HG03045 (cell line): ENCODE results near the gene NRL.
A peak's percentile ranks its signal among the peaks of the same experiment; 100 is the strongest.

ENCODE experiments used
- ATAC-seq: cut with Tn5 transposase; IDR thresholded peaks from one replicate; pipeline ENCODE4 v1.9.1; 2021; ENCODE audit warnings: mild to moderate bottlenecking, moderate library complexity; ENCODE audit not compliant: unreplicated experiment

NRL gene

DNA sequence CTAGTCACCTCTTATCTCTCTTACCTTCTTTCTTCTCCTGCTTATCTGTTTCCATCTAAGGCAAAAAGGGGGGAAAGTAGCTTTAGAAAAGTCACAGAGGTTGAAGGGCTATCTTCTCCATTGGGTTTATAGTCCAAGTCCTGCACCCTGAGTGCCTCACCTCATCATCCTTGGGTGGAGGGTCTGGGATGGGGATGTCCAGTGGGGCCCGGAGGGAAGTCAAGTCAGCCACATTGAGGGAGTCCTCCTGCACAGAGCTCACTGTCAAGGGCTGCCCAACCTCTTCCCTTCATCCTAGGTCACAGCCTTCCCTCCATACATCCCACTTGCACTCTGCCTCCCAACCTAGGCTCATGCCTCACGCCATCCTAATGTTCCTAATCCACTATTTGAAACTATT, 30.5 kb upstream of the NRL start:
- ATAC-seq: no peak

DNA sequence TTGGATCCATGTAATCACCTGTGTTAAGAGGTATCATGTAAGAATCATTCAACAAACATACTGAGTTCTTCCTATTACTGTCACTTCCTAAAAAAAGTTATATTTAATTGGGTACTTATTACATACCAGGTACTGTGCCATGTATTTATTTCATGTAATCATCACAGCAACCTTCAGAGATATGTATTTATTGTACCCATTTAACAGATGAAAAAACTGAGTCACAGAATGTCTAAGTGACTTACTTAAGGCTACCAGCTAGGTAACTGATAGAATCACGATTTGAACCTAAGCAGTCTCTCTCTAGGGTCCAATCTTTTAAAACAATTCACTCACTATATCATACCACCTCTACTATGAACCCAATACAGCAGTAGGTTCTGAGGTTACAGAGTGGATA, 29.7 kb upstream of the NRL start:
- no peak for ATAC-seq

DNA sequence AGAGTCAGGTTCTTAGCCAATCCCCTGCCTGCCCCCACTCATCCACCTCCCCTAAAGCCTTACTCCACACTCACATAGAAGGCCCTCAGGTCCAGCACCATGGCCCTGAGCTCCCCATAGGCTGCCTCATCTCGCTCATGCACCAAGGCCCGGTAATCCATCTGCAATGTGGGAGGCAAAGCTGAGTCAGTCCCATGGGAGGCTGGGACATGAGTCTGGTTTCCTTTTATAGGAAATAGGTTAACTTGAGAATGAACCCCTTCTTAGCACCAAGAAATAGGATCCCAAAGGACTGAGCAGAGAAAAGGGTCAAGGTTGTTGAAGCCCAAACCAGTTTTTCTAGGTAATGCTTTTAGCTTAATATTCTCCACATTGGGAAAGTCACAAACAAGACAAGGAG, 28.8 kb upstream of the NRL start:
- ATAC-seq: no peak

DNA sequence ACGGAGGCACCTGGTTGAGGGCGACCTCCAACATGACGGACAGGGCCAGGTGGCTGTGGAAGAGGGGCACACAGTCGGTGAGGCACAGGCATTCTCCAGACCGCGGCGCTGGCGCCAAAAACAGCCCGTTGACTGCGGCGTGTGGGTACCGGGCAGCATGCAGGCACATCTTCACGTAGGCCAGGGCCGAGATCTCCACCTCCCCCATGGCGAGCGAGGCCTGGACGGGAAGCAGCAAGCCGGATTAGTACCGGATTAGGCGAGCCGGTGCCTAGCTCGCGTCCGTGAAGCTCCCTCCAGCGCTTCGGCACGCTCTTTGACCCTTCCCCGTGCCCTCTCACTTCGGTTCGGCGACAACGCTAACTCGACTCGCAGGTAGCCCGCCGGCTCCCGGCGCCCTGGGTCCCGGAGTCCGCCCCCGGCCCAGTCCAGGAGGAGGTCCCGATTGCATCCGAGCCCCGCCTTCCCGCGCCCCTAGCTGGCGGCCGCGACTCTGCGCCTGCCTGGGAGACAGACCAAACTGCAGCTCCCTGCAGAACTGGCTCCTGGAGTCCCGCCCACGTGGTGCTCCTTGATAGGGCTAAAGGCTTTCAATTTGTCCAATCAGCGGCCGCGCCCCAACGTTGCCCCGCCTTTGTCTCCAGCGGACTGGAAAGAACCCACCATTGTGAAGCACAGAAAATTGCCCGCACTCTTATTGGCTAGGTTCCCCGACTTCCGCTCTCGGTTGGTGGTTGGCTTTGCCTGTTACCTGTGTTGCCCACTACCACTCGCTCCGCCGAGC, 26.5 kb upstream of the NRL start, which contains the start of gene EMC9:
Gene EMC9 (minus strand): TSS at position 495 of the 784 bp plus-strand sequence. CDS start 287 bp downstream, at position 208.
- peak; percentile 86 for ATAC-seq

DNA sequence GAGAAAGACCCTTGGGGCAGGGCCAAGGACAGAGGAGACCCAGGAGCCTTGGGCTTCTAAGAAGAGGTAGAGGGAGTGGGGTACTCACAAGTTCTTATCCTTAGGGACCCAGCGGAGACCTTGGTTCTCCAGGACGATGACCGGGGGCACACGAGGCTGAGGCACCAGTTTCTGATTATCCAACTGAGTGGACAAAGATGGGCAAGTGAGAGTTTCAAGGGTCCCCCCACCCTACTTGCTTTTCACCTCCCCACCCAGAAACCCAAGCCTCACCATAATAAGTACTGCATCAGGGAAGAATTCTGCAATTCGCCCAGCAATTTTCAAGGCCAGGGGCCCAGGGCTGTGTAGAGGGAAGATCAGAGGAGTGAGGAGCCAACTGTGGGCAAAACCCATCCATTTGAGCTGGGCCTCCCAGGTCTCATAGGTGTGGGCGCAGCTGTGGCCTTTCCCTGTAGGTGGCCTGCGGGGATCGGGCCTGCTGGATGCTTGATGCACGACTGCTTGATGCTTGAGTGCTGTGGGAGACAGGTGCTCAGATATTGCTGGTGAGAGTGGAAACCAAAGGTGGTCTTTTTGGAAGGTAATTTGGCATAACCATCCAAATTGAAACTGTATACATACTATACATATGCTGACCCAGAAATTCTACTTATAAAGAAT, 24.7 kb upstream of the NRL start:
- no peak for ATAC-seq

DNA sequence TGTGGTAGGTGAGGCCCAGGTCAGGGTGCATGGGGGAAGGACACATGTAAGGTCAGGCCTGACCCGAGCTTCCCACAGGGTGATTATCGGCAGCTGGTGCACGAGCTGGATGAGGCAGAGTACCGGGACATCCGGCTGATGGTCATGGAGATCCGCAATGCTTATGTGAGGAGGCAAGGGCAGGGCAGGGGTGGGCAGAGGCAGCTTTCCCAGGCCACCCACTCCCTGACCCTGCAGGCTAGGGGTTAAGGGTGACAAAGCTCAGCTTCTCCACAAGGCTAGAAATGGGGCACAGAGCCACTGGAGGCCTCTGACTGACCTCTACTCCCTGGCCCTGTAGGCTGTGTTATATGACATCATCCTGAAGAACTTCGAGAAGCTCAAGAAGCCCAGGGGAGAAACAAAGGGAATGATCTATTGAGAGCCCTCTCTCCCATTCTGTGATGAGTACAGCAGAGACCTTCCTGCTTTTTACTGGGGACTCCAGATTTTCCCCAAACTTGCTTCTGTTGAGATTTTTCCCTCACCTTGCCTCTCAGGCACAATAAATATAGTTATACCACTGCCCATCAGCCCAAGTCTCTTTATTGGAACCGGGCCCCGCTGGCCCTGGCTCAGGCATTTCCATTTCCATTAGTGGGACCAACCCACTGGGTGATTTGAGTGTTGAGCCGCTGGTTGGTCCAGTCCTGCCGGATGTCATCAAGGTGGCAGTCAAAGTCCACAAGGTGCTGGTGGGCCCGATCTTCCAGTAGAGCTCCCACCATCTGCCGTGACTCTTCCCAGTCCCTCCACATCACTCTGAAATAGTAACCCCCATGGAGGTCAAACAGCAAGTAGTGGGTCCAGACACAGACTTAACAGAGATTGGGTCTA, 23.9 kb upstream of the NRL start:
- no peak for ATAC-seq

DNA sequence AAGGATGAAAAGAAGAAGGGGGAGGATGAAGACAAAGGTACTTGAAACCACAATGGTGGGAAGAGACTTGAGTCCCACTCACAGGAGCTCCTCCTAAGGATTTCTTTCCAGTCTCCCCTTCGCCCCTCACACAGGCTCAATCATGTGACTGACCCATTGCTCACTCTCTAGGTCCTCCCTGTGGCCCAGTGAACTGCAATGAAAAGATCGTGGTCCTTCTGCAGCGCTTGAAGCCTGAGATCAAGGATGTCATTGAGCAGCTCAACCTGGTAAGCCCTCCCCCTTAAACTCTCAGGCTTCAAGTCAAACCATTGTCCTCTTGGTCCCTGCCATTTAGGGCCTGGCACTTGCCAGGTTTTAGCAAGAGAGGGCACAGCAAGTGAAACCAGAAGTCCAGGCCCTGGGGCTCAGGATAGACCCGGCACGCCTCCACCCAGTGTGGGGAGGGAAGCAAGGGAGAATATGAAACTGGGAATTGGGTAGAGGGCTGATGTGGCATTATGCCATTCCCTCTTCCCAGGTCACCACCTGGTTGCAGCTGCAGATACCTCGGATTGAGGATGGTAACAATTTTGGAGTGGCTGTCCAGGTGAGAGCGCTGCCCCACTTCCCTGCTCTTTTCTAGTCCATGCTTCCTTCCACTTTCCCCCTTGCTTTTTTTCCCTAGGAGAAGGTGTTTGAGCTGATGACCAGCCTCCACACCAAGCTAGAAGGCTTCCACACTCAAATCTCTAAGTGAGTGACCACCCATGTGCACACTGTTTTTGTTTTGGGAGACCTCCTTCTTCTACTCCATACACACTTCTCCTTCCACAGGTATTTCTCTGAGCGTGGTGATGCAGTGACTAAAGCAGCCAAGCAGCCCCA, 23.0 kb upstream of the NRL start:
- ATAC-seq: no peak

DNA sequence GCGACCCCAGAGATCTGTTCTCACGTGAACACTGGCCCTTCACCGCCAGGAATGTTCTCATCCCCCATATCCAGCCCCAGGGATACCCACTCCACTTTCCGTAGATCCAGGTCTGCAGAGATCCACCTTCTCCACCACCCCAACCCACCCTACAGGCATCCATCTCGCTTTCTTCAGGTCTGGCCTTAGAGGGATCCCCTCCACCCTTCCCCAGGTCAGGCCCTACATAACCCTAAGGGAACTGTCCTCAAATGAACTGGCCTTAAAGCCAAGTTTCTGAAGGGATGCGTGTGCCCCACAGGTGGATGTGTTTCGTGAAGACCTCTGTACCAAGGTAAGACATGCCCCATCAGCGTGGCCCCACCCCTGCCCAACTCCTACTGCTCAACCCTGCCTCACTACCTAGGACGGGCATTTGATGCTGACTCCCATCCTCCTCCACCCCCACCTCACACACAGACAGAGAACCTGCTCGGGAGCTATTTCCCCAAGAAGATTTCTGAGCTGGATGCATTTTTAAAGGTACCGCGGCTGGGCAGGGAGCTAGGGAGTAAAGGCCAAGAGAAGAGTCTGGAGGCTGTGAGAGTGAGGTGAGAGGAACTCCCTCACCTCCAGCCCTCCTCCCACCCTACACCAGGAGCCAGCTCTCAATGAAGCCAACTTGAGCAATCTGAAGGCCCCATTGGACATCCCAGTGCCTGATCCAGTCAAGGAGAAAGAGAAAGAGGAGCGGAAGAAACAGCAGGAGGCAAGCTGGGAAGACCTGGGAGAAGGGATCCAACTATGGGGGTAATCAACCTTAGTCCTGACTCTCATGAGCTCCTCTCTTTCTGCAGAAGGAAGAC, 22.2 kb upstream of the NRL start:
- ATAC-seq: no peak

DNA sequence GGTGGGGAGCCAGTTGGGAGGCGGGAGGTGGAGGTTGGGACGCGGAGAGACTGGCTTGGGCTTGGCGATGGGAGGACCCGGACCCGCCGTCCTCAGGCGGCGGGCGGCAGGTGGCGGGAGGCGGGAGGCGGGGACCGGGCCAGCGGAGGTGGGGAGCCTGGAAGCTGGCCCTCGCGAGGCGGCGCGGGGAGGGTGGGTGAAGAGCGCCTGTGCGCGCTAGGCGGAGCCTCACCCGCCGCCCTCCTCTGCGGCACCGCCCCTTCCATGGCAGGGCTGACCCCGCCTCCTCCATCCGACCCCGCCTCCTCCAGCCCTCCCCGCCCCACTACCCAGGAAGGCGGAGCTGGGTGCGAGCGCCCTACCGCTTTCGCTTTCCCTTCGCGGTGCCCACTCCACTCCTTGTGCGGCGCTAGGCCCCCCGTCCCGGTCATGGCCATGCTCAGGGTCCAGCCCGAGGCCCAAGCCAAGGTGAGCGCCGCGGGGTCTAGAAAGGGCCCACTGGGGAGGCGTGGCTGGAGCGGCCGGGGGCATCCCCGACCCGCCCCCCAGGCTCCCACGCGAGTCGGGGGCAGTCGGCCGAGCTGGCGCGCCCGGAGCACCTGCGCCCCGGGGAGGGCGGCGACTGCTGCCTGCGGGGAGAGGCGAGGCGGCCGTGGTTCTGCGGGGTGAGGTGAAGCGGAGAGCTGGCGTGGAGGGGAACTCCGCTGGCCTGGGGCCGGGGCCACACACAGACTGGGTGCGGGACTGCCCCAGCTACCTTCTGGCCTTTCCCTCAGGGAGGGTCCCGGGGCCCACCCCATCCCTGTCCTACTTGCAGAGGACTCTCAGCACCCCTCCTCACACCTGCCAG, 21.3 kb upstream of the NRL start, which contains the start of gene PSME1:
Gene PSME1 (plus strand): TSS at position 361 of the 850 bp plus-strand sequence. CDS start 69 bp downstream, at position 430.
- ATAC-seq: peak; percentile 86

DNA sequence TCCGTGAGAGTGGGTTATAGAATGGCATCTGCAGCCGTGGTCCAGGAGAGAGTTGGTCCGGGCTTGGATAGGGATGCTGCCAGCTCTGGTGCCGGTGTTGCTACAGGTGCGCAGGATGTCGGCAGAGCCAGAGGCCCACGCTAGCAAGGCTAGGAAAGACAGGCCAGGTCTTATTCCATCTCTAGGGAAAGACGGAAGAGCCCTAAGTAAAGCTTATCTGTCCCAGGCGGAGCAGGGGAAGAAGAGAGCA, 20.8 kb upstream of the NRL start:
- ATAC-seq: no peak

DNA sequence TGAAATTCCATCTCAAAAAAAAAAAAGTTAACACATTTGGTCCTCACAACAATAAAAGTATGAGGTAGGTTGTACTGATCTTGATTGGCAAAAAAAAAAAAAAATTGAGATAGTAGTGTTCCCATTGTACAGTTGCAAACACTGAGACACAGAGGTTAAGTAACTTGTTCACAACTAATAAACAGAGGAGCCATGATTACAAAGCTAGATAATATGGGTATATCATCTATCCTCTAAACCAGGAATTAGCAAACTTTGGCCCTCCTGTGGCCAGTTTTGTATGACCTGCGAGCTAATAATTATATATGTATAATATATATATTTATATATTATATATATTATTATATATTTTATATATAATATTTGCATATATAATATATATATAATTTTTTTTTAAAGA, 19.0 kb upstream of the NRL start:
- no peak for ATAC-seq

DNA sequence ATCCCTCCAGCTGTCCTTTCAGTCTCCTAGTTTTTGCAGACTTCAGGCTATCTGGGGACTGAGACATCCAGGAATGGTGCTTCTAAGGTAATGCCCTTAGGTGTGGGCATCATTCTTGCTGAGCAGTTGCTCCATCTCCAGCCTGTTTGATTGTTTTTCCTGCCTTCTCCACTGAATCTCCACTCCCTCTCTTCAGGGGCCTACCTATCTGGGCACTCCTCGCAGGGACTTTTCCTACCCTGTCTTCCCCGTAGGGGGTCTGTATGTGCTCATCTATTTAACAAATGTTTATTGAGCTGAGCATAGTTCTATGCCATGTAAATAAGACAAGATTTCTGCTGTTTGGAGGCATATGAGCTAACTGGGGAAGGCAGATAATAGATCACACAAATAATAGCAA, 18.2 kb upstream of the NRL start:
- no peak for ATAC-seq

DNA sequence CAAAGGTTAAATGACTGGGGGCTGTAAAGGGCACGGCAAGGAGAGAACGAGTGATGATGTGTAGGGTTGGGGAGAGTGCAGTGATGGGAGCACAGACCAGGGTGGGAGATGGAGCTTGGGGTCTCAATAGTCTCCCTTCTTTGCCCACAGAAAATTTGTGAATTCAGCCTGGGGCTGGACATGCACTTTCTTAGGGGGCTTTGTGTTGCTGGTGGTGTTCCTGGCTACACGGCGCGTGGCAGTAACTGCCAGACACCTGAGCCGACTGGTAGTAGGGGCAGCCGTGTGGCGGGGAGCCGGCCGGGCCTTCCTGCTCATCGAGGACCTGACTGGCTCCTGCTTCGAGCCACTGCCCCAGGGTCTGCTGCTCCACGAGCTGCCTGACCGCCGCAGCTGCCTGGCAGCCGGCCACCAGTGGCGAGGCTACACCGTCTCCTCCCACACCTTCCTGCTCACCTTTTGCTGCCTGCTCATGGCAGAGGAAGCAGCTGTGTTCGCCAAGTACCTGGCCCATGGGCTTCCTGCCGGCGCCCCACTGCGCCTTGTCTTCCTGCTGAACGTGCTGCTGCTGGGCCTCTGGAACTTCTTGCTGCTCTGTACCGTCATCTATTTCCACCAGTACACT, 17.4 kb upstream of the NRL start:
- ATAC-seq: no peak

DNA sequence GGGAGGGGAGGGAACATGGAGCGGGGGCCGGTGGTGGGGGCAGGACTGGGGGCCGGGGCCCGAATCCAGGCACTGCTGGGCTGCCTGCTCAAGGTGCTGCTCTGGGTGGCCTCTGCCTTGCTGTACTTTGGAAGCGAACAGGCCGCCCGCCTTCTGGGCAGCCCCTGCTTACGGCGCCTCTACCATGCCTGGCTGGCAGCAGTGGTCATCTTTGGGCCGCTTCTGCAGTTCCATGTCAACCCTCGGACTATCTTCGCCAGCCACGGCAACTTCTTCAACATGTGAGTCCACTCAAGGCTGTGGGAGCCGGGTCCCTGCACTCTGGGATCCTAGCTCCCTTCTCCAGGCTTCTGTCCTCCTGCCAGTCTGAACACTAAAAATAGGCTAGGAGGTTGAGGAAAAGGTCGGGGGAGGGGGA, 16.8 kb upstream of the NRL start:
- ATAC-seq: no peak

DNA sequence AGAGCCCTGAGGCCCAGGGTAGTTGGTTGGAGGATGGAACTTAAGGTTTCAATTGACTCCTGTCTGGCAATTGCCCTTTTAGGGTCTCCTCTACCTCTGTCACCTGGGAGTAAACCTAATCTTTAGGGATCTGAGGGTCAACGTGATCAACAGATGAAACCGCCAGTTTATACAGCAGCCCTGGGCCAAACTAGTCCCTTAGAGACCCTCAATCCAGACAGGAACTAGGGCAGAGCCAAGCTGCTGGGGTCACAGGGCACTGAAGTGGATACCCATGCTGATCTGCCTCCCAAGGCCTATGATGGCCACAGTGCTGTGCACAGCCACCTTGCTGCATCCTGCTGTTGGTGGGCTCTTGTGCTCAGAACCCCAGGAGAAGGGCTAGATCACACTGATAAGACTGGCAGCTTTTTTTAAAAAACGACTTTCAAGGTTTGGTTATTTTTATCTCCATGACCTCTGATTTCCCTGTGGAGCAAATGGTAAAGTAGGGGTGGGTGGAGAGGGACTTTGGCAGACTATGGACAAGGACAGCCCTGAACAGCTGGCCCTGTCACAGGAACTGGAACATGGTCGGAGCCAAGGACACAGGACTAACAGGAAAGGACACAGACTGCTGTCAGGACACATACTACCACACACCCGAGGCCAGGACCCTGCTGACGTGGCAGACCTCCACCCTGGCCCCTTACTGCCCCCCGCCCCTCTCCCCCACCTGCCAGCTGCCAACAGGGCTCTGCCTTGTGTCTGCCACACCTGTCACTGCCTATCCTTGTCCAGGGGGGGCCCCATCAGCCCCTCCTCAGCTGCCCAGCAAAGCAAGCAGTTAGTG, 16.2 kb upstream of the NRL start:
- no peak for ATAC-seq

DNA sequence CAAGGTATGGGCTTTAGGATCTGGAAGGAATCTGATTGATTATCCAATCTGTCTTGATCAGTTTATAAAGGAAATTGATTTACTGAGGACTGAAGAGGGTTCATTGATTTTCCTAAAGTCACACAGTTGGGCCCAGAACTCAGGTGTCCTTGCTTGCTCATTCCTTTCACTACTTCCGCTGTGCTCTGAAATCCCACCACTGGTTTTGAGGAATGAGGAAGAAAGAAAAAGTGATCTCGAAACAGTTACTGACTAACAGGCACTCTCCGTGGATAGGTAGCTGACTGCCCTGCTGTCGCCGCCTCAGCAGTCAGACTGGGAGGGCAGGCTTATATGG, 15.6 kb upstream of the NRL start, which contains the start of gene FITM1:
Gene FITM1 (plus strand): TSS at position 280 of the 337 bp plus-strand sequence. CDS start 905 bp downstream, outside the sequence.
- ATAC-seq: no peak

DNA sequence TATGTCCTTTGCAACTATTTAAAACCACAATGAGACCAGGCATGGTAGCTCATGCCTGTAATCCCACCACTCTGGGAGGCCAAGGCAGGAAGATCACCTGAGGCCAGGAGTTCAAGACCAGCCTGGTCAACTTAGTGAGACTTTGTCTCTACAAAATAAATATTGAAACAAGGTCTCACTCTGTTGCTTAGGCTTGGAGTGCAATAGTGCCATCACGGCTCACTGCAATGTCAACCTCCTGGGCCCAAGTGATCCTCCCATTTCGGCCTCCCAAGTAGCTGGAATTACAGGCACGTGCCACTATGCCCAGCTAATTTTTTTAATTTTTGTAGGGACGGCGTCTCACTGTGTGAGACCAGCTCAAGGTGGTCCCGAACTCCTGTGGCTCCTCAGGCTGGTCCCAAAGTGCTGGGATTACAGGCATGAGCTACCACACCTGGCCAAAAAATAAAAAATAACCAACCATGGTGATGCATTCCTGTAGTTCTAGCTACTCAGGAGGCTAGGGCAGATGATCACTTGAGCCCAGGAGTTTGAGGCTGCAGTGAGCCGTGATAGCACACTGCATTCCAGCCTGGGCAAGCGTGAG, 14.8 kb upstream of the NRL start:
- no peak for ATAC-seq
